Glomerular visceral epithelial cell (primary cell): ENCODE measurements around the gene HBA1.
"Not testable (repeated sequence)": the region's sequence is repeated elsewhere in the genome, so short reads cannot be mapped to it uniquely, and the experiment has no call there.

Experiments
- DNase-seq: peaks from one replicate; pipeline ENCODE4 v3.0.0-alpha.2; 2016; ENCODE audit errors: extremely low spot score

HBA1 gene

GRCh38 chr16:159136-159849 is 17.2 kb upstream of the HBA1 start:
- no peak for DNase-seq

GRCh38 chr16:160242-160641 is 16.2 kb upstream of the HBA1 start:
- DNase-seq = not testable (repeated sequence)

- no peak for DNase-seq
These were observed 15.7 kb upstream of the HBA1 start for GRCh38 chr16:160691-161190.

- no peak for DNase-seq
These were observed 14.0 kb upstream of the HBA1 start for GRCh38 chr16:162271-162991.

GRCh38 chr16:163139-163538 is 13.3 kb upstream of the HBA1 start:
- not testable (repeated sequence) for DNase-seq

- DNase-seq = not testable (repeated sequence)
These were observed 12.8 kb upstream of the HBA1 start for GRCh38 chr16:163696-164095.

- not testable (repeated sequence) for DNase-seq
These were observed 12.2 kb upstream of the HBA1 start for GRCh38 chr16:164134-164823.

- DNase-seq = no peak
These were observed 11.5 kb upstream of the HBA1 start for GRCh38 chr16:164827-165538.

GRCh38 chr16:165539-166374 is 10.7 kb upstream of the HBA1 start, which contains the start of gene HBM:
Gene HBM (plus strand): TSS chr16:165978. CDS start chr16:165998, 20 bp downstream.
- no peak for DNase-seq

GRCh38 chr16:166375-167121 is 9.9 kb upstream of the HBA1 start:
- DNase-seq = no peak

- no peak for DNase-seq
These were observed 9.3 kb upstream of the HBA1 start for GRCh38 chr16:167122-167690.

GRCh38 chr16:168424-168823 is 8.1 kb upstream of the HBA1 start:
- DNase-seq = no peak

GRCh38 chr16:169014-169413 is 7.5 kb upstream of the HBA1 start:
- DNase-seq = no peak

- not testable (repeated sequence) for DNase-seq
These were observed 6.4 kb upstream of the HBA1 start for GRCh38 chr16:170088-170507.

GRCh38 chr16:170788-171187 is 5.7 kb upstream of the HBA1 start:
- DNase-seq = no peak

- DNase-seq = not testable (repeated sequence)
These were observed 4.0 kb upstream of the HBA1 start, which contains the start of gene HBA2 for GRCh38 chr16:172374-172941. Gene HBA2 (plus strand): TSS chr16:172876. CDS start chr16:172913, 37 bp downstream.

- not testable (repeated sequence) for DNase-seq
These were observed 3.1 kb upstream of the HBA1 start for GRCh38 chr16:173211-173854.

- not testable (repeated sequence) for DNase-seq
These were observed 2.3 kb upstream of the HBA1 start for GRCh38 chr16:173928-174769.
